ENCODE results near the gene ZSCAN21. TPM values are rescaled to one million over a fixed set of nuclear protein-coding genes. Genes with fewer than 3 reads are reported as not detected.
"Not testable (repeated sequence)": the region's sequence is repeated elsewhere in the genome, so short reads cannot be mapped to it uniquely, and the experiment has no call there.

The ZSCAN21 gene
- total RNA-seq (2014; rRNA removed; shearing (Covaris generic)): 11.2 and 14.3 TPM in 2 replicates

- DNase-seq (ENCODE audit: low spot score): peak; percentile 73
Observed at GRCh38 chr7:100049441-100050291, at the start of gene ZSCAN21. Gene ZSCAN21, plus strand, starts transcription at chr7:100049774. Its CDS starts 7,233 bp downstream, at chr7:100057007.

- no peak for DNase-seq (ENCODE audit: low spot score)
Observed at GRCh38 chr7:100000239-100000638, 49.3 kb upstream of the ZSCAN21 start.

- no peak for DNase-seq (ENCODE audit: low spot score)
Observed at GRCh38 chr7:100003711-100004661, 45.6 kb upstream of the ZSCAN21 start.

GRCh38 chr7:100007887-100008286 is 41.7 kb upstream of the ZSCAN21 start:
- no peak for DNase-seq (ENCODE audit: low spot score)

DNA sequence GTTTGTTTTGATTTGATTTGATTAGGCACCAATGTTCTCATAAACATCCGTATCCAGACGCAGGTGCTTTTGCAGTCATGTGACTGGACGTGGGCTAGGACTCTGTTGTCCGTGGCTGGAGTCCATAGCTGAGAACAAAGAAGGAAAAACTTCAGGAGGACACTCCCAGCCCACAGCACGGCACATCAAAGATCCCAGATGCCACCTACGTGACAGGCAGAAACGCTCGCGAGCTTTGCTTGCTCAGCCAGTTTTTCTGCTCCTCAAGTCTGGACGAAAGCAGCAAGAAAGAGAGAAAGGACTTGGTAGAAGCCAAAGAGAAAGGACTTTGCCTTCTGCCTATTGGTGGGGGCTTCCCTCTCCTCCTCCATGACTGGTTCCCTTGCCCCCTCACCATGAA is 41.0 kb upstream of the ZSCAN21 start:
- no peak for DNase-seq (ENCODE audit: low spot score)

DNA sequence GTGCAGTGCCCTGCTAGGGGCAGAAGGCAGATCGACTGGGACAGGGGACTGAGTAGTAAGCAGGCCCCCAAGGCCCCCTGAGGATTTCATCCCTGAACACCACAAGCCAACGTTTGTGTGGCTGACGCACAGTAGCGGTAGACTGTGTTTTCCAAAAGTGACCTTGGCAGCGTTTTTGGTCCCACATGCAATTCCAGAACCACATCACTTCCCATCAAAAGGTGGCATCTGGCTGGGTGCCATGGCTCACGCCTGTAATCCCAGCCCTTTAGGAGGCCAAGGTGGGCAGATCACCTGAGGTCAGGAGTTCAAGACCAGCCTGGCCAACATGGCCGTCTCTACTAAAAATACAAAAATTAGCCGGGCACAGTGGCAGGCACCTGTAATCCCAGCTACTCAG is 39.6 kb upstream of the ZSCAN21 start:
- DNase-seq (ENCODE audit: low spot score): not testable (repeated sequence)

GRCh38 chr7:100010901-100011300 is 38.7 kb upstream of the ZSCAN21 start:
- no peak for DNase-seq (ENCODE audit: low spot score)

- DNase-seq (ENCODE audit: low spot score): no peak
Observed at GRCh38 chr7:100011516-100011915, 38.1 kb upstream of the ZSCAN21 start.

DNA sequence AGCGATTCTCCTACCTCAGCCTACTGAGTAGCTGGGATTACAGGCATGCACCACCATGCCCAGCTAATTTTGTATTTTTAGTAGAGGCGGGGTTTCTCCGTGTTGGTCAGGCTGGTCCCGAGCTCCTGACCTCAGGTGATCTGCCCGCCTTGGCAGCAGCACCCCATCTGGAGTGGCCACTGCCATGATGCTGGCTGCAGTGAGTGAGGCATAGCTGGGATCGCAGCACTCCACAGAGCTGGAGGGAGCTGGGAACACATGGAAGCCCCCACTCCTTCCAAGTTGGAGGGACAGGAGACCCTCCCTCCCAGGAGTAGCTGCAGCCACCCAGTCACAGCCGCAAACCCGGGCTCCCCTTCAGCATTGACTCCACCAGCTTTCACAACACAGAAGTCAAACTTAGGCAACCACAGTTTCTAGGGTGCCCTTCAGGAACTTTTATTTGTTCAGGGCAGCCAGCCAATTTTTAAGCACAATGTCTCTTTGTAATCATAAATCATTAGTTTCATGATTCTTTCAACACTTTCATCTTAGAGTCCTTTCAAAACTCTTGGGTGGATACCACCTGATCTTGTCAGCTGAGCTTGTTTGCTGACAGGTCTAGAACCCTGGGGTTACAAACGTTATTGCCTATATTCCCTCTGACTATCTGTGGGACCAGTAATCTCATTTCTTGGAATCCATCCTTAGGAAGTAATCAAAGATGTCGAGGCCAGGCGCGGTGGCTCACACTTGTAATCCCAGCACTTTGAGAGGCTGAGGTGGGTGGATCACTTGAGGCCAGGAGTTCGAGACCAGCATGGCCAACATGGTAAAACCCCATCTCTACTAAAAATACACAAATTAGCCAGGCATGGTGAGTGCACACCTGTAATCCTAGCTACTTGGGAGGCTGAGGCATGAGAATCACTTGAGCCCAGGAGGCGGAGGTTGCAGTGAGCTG is 36.9 kb upstream of the ZSCAN21 start:
- not testable (repeated sequence) for DNase-seq (ENCODE audit: low spot score)

DNA sequence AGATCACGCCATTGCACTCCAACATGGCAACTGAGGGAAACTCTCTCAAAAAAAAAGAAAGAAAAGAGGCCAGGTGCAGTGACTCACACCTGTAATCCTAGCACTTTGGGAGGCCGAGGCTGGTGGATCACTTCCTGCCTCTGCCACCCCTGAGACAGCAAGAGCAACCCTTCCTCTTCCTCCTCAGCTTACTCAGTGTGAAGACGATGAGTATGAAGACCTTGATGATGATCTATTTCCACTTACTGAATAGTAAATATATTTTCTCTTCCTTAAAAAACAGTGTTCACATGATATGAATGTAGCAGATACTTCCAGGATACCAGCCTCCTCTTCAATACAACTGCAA is 36.3 kb upstream of the ZSCAN21 start:
- no peak for DNase-seq (ENCODE audit: low spot score)

DNA sequence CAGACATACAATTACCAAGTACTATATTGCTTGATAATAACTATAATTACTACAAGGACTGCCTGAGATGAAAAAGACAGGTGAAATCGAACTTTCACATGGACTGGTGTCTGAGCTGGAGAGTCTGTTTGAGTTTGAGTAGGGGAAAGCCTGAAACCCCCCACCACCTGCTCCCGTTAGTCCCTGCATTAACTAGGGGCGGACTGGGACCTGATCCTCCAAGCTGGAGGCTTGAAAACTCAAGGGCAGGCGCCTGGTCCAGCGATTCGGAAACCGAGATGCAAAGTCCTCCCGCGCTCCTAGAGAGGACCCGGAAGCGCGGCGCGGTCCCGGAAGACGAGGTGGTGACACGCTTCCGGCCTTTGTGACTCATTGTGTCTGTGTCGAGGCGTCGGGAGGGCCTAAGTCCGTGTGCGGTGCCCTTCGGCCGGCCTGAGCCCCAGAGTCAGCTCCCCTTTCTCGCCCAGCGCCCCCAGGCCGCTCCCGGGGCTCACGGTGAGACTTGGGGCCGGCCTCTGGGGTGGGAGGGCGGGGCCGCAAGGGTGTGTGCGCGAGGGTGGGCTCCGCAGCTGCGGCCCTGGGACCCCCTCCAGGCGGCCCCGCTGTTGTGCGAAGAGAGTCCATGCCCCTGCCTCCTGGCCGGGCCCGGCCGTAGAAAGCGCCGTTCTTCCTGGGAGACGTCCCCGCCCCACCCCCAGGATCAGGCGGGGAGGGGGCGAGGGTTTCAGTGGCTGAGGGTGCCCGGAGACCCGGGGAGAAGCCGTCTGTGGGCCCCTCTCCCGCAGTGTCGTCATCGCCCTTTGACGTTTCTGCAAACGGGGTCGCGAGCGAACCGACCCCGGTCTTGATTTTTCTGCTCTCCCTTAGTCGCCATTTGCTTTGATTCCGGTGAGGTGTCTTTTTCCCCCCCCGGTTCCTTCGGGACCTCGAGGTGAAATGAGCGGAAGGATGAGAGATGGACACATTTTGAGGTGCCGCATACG is 34.1 kb upstream of the ZSCAN21 start, which contains the start of gene ZKSCAN1:
Gene ZKSCAN1, plus strand, starts transcription at position 365 of the 983 bp plus-strand sequence. CDS start 7,911 bp downstream, outside the sequence.
- DNase-seq (ENCODE audit: low spot score): peak; percentile 89

GRCh38 chr7:100016215-100016901 is 33.2 kb upstream of the ZSCAN21 start:
- DNase-seq (ENCODE audit: low spot score): no peak

- no peak for DNase-seq (ENCODE audit: low spot score)
Observed at GRCh38 chr7:100017300-100017699, 32.3 kb upstream of the ZSCAN21 start.

GRCh38 chr7:100017875-100018274 is 31.7 kb upstream of the ZSCAN21 start:
- no peak for DNase-seq (ENCODE audit: low spot score)

DNA sequence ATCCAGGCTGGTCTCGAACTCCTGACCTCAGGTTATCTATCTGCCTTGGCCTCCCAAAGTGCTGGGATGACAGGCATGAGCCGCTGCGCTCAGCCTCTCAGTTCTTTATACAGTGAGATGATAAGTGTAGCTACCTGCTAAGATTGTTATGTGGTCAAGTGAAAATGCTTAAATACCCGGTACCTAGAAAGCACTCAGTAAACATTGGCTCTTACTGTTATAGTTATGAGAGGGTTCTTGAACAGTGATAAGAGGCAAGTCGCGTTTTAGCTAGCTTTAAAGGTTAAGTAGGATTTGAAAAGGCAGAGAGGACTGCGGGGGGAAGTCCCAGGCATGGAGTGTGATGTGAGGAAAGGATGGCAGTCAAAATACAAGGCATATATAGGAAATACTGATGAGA is 29.7 kb upstream of the ZSCAN21 start:
- no peak for DNase-seq (ENCODE audit: low spot score)

- DNase-seq (ENCODE audit: low spot score): no peak
Observed at GRCh38 chr7:100021297-100021696, 28.3 kb upstream of the ZSCAN21 start.

- no peak for DNase-seq (ENCODE audit: low spot score)
Observed at GRCh38 chr7:100022621-100023020, 27.0 kb upstream of the ZSCAN21 start.

DNA sequence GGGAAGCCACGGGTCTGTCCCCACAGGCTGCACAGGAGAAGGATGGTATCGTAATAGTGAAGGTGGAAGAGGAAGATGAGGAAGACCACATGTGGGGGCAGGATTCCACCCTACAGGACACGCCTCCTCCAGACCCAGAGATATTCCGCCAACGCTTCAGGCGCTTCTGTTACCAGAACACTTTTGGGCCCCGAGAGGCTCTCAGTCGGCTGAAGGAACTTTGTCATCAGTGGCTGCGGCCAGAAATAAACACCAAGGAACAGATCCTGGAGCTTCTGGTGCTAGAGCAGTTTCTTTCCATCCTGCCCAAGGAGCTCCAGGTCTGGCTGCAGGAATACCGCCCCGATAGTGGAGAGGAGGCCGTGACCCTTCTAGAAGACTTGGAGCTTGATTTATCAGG is 26.0 kb upstream of the ZSCAN21 start:
- no peak for DNase-seq (ENCODE audit: low spot score)

DNA sequence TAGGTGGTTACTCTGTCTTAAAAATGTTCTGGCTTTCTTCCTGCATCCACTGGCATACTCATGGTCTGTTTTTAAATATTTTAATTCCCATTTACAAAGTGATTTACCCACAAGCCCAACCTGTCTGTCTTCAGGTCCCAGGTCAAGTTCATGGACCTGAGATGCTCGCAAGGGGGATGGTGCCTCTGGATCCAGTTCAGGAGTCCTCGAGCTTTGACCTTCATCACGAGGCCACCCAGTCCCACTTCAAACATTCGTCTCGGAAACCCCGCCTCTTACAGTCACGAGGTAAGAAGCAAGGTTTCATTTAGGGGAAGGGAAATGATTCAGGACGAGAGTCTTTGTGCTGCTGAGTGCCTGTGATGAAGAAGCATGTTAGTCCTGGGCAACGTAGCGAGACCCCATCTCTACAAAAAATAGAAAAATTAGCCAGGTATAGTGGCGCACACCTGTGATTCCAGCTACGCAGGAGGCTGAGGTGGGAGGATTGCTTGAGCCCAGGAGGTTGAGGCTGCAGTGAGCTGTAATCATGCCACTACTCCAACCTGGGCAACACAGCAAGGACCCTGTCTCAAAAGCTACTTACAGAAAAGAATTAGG is 25.5 kb upstream of the ZSCAN21 start:
- DNase-seq (ENCODE audit: low spot score): no peak
